Activated T-helper 1 cell treated with Interleukin-2 at 50 U/mL for 16 hours (primary cell): Measurements from ENCODE around the gene JUND.
"Not testable (repeated sequence)": the region's sequence is repeated elsewhere in the genome, so short reads cannot be mapped to it uniquely, and the experiment has no call there.

Source experiments
- DNase-seq: peaks from one replicate; pipeline ENCODE4 v3.0.0-alpha.2; 2020; ENCODE audit warnings: low read depth

Gene JUND

DNA sequence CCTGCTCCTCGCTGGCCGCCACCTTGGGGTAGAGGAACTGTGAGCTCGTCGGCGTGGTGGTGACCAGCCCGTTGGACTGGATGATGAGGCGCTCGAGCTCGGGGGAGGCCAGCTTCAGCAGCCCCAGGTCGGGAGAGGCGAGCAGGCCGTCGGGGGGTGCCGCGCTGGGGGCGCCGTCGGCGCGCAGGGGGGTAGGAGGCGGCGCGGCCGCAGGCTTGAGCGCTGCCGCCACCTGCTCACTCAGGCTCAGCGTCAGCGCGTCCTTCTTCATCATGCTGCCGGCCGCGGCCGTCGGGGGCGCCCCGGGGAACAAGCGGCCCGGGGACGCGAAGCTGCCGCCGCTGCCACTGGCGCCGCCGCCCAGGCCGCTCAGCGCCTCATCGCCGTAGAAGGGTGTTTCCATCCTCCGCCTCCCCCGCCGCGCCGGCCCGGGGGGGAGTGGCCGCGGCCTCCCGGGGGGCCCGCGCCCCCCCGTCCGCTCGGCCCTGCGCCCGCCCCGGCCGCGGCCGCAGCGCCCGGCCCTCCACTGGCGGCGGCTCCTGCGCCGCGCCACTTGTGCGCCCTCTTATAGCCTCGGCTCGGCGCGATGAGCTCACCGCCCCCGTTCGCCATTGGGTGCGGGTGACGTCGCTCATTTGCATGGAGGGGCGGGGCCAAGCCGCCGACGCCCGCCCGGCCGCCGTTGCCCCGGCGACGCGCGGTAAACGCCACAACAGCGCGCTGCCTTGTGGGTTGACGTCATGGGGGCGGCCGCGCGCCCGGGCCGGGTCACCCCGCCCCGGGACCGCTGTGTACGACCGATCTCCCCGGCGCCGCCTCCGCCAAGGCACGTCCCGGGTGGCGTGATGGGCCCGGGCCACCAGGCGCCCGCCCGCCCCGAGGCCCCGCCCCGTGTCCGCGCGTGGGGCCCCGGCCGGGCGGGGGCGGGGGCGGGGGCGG is at the start of gene JUND:
Gene JUND (minus strand): TSS at position 541 of the 939 bp plus-strand sequence. CDS start 138 bp downstream, at position 403.
- DNase-seq = peak; percentile 98

GRCh38 chr19:18330868-18331267 is 49.4 kb upstream of the JUND start:
- DNase-seq = no peak

DNA sequence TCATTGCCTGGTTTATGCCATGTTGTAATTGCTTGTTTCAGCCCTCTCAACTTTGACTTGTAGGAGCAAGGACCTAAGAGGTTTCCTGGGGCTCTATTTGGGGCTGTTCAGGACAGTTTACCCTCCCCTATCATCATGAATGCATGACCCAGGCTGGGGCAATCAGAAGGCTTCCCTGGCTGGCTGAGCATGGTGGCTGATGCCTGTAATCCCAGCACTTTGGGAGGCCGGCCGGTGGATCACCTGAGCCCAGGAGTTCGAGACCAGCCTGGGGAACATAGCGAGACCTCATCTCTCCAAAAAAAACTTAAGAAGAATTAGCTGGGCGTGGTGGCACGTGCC is 47.6 kb upstream of the JUND start:
- no peak for DNase-seq

DNA sequence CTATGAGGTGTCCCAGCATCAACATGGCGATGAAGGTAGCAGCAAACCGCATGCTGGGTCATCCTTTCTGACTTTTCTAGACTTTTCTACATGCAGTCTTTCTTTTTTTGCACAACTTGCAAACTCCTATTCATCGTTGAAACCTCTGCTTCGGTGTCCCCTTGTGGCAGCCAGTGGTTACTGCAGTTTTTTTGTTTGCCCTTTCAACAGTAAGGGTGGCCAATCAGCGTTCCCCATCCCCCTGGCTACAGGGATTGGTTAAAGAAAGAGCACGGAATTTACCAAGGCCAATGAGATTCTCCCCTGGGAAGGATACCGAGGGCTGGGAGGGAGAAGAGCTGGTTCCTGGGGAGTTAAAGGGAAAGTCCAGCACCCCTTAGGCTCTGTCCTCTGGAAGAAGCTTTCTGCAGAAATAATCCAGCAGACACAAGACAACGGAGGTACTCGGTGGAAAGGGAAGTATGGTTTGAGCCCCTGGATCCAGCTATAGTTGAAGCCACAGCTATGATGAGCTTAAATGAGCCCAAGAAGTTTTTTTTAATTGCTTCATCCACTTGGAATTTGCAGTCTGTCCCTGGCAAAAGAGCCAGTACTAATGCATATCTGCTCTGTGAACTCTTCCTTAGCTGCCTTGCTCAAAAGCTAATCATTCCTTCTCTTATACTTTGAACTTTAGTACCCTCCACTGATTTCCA is 47.1 kb upstream of the JUND start:
- peak; percentile 71 for DNase-seq

DNA sequence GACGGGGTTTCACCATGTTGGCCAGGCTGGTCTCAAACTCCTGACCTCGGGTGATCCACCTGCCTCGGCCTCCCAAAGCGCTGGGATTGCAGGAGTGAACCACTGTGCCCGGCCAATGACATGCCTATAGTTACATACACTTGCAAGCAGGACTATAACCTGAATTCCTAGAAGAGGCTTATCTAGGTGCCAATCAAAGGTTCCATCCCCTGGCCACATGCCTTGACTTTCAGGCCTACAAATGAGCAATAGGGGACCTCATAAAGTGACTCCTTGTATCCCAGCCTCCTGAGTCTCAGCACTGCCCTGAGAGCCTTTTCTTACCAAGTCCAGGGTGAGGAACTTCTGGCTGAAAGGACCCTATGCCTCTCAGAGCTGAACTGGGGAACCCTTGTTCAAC is 45.4 kb upstream of the JUND start:
- DNase-seq = no peak

GRCh38 chr19:18324373-18324731 is 42.9 kb upstream of the JUND start:
- not testable (repeated sequence) for DNase-seq

- peak; percentile 99 for DNase-seq
Observed at GRCh38 chr19:18322759-18323460, 41.5 kb upstream of the JUND start, which contains the start of gene LSM4. Gene LSM4 (minus strand): TSS chr19:18323076. CDS start chr19:18323020, 56 bp downstream.

DNA sequence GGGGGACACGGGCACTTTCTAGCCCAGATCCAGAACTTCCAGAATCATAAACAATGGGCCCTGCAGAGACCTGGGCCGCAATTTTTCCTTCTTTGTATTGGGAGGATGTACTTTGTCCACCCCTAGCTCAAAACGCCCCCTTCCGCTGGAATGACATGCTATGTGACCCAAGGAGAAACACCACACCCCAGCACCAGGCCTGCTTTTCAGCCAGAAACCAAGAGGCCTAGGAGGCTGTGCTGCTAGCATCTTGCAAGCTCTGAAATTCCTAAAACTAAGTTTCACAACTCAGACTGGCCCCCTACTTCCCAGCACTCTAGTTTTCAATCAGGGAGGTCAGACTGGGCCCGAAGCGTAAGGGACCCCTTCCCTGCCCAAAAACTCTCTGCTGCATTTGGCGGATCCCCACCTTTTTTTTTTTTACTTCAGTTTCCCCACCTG is 40.9 kb upstream of the JUND start:
- DNase-seq = no peak

GRCh38 chr19:18321734-18322102 is 40.3 kb upstream of the JUND start:
- DNase-seq = no peak

DNA sequence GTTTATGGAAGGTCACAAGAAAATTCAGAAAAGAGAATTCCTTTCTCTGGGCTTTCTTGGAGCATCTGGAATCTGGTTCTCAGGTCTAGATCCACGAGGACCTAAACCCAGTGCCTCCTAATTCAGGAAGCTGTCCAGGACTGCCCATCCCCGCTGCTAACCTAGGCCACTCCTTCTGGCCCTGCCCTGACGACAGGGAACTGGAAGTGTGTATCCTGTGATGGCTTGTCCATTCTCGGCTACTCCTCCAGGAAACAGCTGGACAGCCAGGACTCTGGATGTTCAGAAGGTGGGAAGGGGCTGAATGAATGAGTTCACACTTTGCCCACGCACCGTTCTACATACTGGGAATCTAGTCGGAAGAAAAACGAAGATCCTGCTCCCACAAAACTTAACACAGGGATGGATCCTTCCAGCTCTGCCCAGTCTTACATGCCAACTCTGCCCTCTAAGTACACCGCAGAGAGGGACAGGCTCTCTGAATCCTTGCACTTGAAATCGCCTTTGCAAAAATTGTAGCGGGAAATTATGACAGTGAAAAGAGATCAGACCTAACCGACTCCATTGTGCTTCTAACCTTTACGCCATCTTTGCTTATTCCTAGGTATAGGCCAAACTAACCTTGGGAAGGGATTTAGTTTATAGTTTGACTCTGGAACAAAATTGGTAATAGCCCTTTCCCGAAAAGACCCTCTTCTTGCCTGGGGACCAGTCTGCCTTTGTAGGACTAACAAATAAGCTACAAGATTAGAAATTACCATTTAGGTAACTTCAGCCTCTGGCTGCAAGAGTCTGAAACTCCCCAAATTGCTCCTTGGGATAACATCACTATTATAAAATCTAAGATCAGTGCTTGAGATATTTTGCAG is 39.7 kb upstream of the JUND start:
- DNase-seq = no peak

- DNase-seq = no peak
Observed at GRCh38 chr19:18319591-18320135, 38.2 kb upstream of the JUND start.

DNA sequence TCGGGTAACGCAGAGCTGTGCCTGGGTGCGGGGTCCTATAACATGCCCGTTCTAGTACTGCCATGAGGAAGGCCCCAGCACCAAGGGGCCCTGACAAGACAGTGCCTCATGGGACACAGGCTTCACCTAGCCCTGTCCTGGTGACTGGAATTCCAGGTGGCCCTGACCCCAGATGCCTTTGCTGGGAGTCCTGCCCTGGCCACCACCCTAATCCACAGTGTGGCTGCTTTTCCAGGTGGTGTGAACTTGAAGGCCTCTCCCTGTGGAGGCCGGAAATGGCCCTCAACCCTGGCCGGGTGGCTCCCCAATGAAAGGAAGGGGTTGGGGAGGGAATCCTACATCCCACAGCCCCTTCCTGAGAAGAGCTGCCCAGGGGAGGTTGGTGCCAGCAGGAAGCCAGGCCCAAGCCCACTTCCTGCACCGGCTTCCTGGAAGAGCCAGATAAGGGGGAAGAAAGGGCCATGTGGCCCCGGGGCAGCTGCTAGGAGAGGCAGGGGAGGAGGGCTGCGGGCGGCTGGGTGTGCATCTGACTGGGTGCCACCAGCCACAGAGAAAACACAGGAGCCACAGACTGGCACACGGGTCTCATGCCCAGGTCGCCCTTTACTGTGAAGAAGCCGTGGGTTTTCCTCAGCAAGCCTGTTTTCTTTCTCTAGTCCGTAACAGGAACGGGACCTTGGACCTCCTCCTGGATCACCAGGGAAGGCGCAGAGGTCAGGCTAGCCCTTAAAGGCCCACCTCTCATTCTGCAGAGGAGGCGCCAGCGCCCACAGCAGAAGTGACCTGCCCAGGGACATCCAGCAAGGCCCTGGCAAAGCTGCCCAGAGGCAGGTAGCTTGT is 36.8 kb upstream of the JUND start:
- no peak for DNase-seq

- DNase-seq = no peak
Observed at GRCh38 chr19:18313398-18313797, 32.0 kb upstream of the JUND start.

DNA sequence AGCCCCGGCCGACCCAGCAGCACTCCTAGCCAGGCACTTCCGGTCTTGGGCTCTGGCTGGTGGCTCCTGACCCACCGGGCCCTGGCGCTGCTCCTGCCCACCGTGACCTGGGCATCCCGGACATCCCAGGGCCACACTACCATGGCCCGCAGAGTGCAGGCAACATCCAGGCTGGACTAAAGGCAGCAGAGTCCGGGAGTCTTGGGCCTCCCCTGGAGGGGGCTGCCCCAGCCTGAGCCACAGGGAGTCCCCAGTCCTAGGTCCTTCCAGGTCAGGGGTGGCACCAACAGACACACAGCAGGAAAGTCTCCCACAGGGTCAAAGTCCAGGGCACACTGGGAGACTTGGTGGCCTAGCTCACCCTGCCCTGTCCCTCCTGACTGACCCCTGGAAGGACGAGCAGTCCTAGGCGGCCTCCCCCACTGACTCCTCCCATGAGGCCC is 30.7 kb upstream of the JUND start:
- no peak for DNase-seq

- DNase-seq = no peak
Observed at GRCh38 chr19:18311502-18312091, 30.2 kb upstream of the JUND start.

GRCh38 chr19:18310966-18311365 is 29.5 kb upstream of the JUND start:
- no peak for DNase-seq

- DNase-seq = no peak
Observed at GRCh38 chr19:18310118-18310909, 28.9 kb upstream of the JUND start.

GRCh38 chr19:18309525-18310064 is 28.2 kb upstream of the JUND start:
- DNase-seq = no peak

DNA sequence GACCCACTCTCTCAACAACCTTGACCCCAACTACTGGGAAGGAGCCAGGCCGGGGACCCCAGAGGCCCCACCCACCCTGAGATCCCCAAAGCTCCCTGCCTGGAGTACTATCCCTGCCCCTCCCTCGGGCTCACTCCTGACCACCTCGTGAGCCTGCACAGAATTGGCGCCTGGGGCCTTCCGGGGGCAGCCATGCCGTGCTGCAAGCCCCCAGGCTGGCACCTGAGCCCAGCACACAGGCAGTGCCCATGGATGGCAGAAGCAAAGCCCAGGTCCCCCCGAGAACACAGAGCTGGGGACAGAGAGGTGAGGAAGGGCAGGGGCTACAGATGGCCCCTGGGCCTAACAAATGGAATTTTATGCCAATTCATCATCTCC is 27.5 kb upstream of the JUND start:
- DNase-seq = no peak
